T-helper 22 cell (primary cell): ENCODE measurements around the gene HLCS.

ENCODE experiments used
- DNase-seq: peaks from one replicate; pipeline ENCODE4 v3.0.0-alpha.2; 2020; ENCODE audit warnings: low read depth

The HLCS gene

GRCh38 chr21:36745459-36745858, 221.0 kb downstream of the HLCS start:
- DNase-seq, result no peak

DNA sequence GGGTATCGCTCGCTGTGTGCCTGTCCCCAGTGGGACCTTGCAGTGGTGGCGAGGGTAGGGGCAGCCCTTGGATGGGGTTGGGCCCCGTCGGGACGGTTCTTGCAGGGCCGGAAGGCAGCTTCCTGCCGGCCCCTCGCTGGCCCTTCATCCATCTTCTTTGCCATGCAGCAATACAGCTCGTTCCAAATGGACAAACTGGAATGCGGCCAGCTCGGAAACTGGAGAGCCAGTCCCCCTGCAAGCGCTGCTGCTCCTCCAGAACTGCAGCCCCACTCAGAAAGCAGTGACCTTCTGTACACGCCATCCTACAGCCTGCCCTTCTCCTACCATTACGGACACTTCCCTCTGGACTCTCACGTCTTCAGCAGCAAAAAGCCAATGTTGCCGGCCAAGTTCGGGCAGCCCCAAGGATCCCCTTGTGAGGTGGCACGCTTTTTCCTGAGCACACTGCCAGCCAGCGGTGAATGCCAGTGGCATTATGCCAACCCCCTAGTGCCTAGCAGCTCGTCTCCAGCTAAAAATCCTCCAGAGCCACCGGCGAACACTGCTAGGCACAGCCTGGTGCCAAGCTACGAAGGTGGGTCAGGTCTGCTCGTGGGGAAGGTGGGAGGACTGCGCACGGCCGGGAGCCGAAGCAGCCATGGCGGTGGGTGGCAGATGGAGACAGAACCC, 221.8 kb downstream of the HLCS start:
- DNase-seq, result no peak

DNA sequence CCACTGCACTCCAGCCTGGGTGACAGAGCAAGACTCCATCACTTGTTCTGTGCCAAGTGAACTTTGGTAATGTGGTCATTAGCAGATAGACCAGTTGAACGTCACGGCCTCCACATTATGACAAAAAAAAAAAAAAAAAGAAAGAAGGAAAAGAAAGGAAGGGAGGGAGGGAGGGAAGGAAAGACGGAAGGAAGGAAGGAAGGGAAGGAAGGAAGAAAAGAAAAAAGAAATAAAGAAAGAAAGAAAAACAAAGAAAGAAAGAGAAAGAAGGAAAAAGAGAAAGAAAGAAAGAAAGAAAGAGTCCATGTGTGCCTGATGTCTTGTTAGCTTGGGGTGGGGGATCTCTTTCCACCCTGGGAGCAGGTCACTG, 222.3 kb downstream of the HLCS start:
- DNase-seq, result no peak

DNA sequence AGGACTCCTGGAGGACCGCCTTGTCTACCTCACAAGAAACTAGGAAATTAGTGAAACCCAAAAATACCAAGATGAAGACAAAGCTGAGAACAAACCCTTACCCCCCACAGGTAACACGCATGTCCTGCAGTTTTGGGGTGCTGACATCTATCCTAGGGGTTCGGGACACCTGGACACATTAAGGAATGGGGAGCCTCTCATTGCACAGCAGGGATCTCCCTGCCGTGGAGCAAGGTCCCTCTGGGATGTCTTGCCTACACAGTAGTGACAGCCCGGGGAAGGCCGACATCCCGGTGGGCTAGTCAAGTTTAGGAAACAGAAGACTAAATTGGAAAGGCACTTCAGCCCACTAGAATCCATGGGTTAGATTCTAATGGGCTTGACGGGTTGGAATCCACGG, 223.0 kb downstream of the HLCS start:
- no peak for DNase-seq

GRCh38 chr21:36743008-36743407, 223.5 kb downstream of the HLCS start:
- no peak for DNase-seq

DNA sequence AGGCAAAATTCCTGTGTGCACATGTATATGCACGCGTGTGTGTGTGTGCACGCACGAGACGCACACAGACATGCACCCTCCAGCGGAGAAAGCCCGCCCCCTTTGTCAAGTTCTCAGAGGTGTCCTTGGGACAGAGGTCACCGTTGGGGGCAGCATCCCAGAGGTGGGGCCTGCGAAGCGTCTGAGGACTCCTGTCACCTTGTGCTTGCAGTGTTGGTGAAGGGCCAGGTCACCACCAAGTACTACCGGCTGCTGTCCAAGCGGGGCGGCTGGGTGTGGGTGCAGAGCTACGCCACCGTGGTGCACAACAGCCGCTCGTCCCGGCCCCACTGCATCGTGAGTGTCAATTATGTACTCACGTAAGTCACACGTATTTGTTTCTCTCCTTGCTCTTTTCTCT, 225.0 kb downstream of the HLCS start:
- no peak for DNase-seq

- DNase-seq, result no peak
These were observed 227.9 kb downstream of the HLCS start for GRCh38 chr21:36738489-36739126.

GRCh38 chr21:36735724-36736320, 230.6 kb downstream of the HLCS start:
- no peak for DNase-seq

- DNase-seq, result no peak
These were observed 231.3 kb downstream of the HLCS start for GRCh38 chr21:36735201-36735515.

- DNase-seq, result no peak
These were observed 231.9 kb downstream of the HLCS start for GRCh38 chr21:36734367-36735200.

DNA sequence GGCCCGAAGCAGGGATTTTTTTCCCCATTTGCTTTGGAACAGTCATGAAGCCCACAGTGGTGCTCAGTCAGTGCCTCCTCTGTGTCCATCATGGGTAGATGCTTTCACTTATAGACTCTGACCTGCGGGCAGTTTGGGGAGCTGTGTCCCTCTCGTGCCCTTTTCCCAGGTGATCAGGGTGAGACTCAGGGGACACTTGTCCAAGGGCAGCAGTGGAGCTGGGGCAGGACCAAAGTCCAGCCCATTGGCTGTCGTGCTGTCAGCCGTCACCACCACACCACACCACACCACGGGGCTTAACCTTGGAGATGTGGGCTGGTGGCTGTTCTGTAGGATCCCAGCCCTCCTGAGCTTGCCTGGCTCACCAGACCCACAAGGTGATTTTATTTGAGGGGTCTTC, 232.6 kb downstream of the HLCS start:
- DNase-seq, result no peak

DNA sequence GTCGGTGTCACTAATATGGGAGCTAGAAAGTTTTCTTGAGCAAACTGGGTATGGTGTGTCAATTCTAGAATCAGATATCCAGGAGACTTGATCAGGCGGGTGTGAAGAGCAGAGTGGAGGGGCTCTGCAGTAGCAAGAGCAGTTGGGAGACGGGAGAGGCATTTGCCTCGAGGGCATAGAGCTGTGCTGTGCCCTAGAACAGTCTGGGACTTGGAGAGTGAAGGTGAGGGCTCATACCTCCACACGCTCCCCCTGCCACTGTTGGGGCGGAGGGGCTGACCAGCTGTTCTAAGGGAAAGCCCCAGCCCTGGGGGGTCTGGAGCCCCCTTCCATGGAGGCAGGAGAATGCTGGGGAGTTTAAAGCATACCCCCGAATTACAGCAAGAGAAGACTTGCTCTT, 233.7 kb downstream of the HLCS start:
- DNase-seq, result no peak

DNA sequence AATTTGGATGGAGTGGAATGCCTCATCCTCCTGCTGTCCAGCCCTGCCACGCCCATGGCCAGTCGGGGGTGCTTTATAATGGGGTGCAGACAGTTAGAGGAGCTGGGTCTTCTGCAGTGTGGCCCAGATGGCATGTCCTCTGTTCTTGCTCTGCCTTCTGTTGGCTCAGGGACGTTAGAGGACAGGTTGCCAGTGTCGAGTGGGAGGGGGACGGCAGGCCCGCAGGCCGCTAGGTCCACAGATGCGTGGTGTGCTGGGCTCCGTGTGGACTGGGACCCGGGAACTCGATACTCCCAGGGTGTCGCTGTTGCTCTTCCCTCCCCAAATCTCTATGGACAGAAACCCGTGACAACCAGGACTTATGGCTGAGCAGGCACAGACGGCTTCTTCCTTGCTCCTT, 234.3 kb downstream of the HLCS start:
- no peak for DNase-seq

DNA sequence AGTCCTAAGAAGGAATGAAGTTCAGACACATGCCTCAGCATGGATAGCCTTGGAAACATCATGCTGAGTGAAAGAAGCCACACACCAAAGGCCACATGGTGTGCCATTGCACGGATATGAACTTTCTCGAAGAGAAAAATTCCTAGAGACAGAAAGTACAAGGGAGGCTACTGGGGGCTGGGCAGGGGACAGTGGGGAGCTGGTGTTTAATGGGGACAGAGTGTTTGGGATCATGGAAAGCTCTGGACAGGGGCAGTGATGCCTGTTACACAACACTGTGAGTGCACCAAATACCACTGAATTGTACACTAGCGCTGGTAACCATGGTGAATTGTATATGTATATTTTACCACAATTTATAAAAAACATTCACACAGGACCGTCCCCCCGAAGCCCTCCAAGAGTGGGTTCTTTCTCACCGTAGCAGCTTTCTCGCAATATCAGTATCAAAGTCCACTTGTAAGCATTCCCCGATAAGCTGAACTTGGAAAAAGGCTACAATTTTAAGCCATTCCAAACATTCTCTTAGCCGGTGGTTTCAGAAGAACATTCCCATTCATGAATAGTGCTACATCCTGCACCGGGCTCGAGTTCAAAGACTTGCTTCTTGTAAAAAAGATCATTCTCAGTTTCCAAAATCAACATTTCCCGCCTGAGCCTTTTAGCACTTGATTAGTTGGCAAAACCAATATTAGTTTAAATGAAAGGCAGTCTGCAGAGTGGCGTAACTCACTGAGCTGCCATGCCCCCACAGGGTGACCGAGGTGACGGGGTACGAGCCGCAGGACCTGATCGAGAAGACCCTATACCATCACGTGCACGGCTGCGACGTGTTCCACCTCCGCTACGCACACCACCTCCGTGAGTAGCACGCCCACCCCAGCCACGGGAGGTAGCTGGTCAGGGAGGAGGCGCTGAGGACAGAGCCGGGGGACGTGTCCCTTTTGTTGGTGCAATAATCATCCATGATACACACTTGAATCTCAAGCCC, 235.9 kb downstream of the HLCS start:
- DNase-seq, result no peak

DNA sequence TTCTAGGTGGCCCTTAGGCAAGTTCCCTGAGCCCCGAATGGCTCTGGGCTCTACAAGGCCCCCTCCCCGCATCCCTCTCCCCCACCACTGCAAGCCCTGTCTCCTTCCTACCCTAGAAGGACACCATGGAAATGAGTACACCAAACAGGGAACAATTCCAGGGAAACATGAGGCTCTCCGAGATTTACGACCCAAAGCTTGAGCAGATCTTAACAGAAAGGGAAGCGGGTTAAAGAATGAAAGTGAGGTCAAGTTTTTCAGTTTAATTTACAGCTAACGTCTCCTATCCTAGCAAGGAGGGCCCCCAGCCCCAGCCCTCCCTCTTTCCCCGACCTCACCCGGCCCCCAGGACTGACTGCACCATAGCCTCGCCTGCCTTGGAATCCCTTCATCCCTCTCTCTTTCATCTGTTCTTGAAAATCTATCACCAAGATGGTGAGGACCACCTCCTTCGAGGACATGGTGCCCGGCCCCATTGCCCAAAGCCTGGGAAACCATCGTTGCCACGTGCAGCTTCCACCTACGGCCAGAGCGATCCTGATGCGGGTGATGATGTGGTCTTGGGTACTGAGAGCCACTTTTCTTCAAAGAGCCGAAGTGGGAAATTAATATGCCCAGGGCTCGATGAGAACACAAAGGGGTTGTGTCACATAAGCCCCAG, 237.0 kb downstream of the HLCS start:
- no peak for DNase-seq

DNA sequence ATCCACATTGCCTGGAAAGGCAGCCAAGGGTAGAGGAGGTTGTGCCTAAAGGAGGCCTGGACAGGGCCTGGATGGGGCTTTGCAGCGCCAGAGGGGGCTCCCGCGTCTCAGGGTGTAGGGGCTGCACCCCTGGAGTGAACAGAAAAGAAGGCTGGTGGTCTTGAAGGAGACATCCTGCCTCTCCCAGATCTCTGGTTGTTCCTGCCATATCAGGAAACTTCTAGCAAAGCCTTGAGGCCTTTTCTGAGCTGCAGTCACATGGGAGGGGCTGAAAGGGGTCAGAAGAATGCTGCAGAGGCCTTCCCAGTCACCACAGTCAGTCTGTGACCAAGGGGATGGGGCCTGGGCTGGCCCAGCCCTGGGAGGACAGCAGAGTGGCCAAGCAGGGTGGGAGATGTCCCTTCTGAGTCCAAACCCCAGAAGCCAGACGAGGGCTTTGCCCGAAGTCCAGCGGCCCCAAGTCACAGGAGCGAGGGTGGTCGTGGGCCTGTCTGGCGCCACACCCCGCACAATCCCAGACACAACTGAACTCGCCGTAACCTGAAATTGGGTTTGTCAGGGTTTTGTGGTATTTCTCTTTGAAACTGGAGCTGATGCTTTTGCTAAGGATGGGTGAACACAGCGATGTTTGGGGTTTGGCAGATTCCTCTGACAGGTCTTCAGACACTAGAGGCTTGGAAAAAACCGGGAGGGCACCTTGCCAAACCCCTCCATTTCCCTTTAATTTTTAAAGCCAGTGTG, 237.9 kb downstream of the HLCS start:
- DNase-seq, result no peak

GRCh38 chr21:36727866-36728265, 238.6 kb downstream of the HLCS start:
- no peak for DNase-seq

- no peak for DNase-seq
These were observed 240.6 kb downstream of the HLCS start for GRCh38 chr21:36725793-36726386.

GRCh38 chr21:36724660-36725059, 241.8 kb downstream of the HLCS start:
- no peak for DNase-seq

DNA sequence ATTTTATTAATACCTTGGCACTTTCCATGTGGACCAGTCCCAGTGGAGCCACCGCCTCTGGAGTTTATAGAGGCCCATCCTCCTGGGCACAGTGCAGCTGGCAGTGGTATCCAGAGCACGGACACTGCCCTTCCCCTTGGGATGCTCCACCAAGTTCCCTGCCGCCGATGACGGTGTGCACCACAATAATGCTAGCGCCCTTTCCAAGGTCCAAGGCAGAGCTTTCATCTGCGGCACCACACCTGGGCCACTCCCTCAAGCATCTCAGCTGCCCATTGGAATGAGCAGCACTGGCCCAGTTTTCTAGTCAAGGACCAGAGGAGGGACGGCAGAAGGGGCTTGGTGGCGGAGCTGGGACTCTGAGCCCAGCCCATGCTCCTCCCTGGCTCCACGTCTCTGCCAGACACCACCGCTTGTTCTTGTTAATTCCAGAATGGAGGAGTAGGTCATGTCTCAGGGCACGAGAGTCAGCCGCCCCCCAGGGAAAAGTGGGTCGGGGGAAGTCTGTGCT, 243.0 kb downstream of the HLCS start:
- DNase-seq, result no peak
